GM19452 (cell line): ENCODE data around the gene ALG1L2.
"Not testable (repeated sequence)": the region's sequence is repeated elsewhere in the genome, so short reads cannot be mapped to it uniquely, and the experiment has no call there.

ENCODE experiments used
- ATAC-seq: cut with Tn5 transposase; IDR thresholded peaks from one replicate; pipeline ENCODE4 v1.9.1; 2021; ENCODE audit not compliant: unreplicated experiment

ALG1L2 gene

GRCh38 chr3:130122891-130123775 lies 41.5 kb downstream of the ALG1L2 start:
- ATAC-seq, result not testable (repeated sequence)

- not testable (repeated sequence) for ATAC-seq
These were observed 43.8 kb downstream of the ALG1L2 start for GRCh38 chr3:130125406-130125805.

DNA sequence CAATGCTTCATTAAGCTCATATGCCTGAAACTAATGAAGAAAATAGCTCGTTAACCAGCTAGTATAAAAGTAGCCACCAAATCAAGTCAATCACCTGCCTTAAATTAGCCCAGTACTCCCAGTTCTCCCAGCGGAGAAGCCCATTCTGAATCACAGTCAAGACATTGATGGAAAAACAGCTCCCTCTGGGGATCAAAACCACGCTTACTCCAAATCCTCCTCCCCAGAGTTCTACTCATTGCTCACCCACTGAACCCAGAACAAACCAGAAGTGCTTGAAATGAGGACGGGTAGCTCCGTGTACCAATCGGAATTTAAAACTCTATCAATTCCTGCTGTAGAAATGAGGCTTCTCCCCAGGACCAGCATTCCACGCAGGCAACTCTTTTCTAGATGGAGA lies 54.7 kb downstream of the ALG1L2 start:
- ATAC-seq, result not testable (repeated sequence)

DNA sequence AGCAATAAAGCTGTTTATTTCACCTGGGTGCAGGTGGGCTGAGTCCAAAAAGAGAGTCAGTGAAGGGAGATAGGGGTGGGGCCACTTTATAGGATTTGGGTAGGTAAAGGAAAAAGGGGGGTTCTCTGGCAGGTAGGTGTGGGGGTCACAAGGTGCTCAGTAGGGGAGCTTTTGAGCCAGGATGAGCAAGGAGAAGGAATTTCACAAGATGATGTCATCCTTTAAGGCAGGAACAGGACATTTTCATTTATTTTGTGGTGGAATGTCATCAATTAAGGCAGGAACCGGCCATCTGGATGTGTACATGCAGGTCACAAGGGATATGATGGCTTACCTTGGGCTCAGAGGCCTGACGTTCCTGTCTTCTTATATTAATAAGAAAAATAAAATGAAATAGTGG lies 56.1 kb downstream of the ALG1L2 start:
- not testable (repeated sequence) for ATAC-seq

- ATAC-seq, result not testable (repeated sequence)
These were observed 57.4 kb downstream of the ALG1L2 start for GRCh38 chr3:130138992-130139391.

GRCh38 chr3:130140756-130141155 lies 59.1 kb downstream of the ALG1L2 start:
- not testable (repeated sequence) for ATAC-seq

DNA sequence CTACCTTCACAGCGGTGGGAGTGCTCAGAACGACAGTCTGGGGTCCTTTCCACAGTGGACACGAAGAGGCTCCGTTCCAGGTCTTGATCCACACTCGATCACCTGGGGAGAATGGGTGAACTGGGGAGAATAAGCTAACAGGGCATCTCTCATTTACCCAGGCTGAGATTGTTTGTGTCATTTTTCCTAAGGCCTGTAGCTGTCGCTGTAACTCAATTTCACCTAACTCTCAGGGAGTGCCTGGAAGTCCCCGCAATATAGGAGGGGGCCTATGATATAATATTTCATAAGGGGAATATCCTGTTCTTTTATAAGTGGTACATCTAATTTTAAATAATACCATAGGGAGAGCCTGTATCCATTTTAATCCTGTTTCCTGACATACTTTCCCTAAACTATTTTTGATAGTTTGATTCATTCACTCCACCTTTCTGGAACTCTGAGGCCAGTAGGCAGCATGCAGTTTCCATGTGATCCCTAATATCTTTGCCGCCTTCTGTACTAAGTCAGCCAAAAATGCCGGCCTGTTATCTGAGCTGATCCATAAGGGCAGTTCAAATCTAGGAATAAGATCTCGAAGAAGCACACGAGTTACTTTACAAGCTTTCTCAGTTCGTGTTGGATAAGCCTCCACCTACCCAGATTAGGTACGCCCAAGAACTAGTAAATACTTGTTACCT lies 62.2 kb downstream of the ALG1L2 start:
- ATAC-seq, result not testable (repeated sequence)

- not testable (repeated sequence) for ATAC-seq
These were observed 62.7 kb downstream of the ALG1L2 start for GRCh38 chr3:130144328-130144650.

DNA sequence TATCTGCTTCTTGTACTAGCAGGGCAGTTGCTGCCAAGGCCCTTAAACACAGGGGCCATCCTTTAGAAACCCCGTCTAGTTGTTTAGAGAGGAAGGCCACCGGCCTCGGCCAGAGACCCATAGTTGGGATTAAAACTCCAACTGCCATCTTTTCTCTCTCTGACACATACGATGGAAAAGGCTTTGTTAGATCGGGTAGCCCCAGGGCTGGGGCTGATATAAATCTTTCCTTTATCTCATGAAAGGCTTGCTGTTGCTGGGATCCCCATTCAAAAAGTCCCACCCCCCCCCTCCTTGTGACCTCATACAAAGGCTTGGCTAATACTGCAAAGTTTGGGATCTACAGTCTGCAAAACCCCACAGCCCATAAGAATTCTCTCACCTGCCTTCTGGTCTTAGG lies 63.8 kb downstream of the ALG1L2 start:
- ATAC-seq, result not testable (repeated sequence)

GRCh38 chr3:130146465-130146864 lies 64.8 kb downstream of the ALG1L2 start:
- ATAC-seq, result not testable (repeated sequence)
